COLO829 (cell line): ENCODE results near the gene MGAT4A.
"Not testable (repeated sequence)": the region's sequence is repeated elsewhere in the genome, so short reads cannot be mapped to it uniquely, and the experiment has no call there.

ENCODE experiments used
- DNase-seq: peaks from one replicate; pipeline ENCODE4 v3.0.0; 2012; ENCODE audit warnings: low spot score

Gene MGAT4A

GRCh38 chr2:98607104-98607503, 123.8 kb downstream of the MGAT4A start:
- no peak for DNase-seq

- DNase-seq, result no peak
Measured at GRCh38 chr2:98606431-98606830, 124.5 kb downstream of the MGAT4A start.

GRCh38 chr2:98605076-98605475, 125.9 kb downstream of the MGAT4A start:
- no peak for DNase-seq

- no peak for DNase-seq
Measured at GRCh38 chr2:98604547-98604946, 126.4 kb downstream of the MGAT4A start.

GRCh38 chr2:98601532-98602132, 129.3 kb downstream of the MGAT4A start:
- DNase-seq, result peak; percentile 29

GRCh38 chr2:98598781-98599428, 132.0 kb downstream of the MGAT4A start:
- DNase-seq, result no peak

GRCh38 chr2:98594665-98595064, 136.3 kb downstream of the MGAT4A start:
- DNase-seq, result not testable (repeated sequence)

GRCh38 chr2:98592565-98592964, 138.4 kb downstream of the MGAT4A start:
- DNase-seq, result no peak

- no peak for DNase-seq
Measured at GRCh38 chr2:98589489-98589888, 141.4 kb downstream of the MGAT4A start.

GRCh38 chr2:98588880-98589431, 142.0 kb downstream of the MGAT4A start:
- no peak for DNase-seq

GRCh38 chr2:98586551-98587140, 144.3 kb downstream of the MGAT4A start:
- DNase-seq, result no peak

GRCh38 chr2:98585386-98585785, 145.5 kb downstream of the MGAT4A start:
- no peak for DNase-seq

GRCh38 chr2:98583816-98584618, 146.9 kb downstream of the MGAT4A start:
- no peak for DNase-seq

- no peak for DNase-seq
Measured at GRCh38 chr2:98583276-98583675, 147.7 kb downstream of the MGAT4A start.

- DNase-seq, result no peak
Measured at GRCh38 chr2:98582523-98582922, 148.4 kb downstream of the MGAT4A start.

- DNase-seq, result no peak
Measured at GRCh38 chr2:98580656-98581284, 150.2 kb downstream of the MGAT4A start.

GRCh38 chr2:98579926-98580325, 151.0 kb downstream of the MGAT4A start:
- DNase-seq, result no peak

GRCh38 chr2:98578231-98578630, 152.7 kb downstream of the MGAT4A start:
- DNase-seq, result no peak

GRCh38 chr2:98577313-98577712, 153.6 kb downstream of the MGAT4A start:
- no peak for DNase-seq

- DNase-seq, result no peak
Measured at GRCh38 chr2:98576666-98577312, 154.1 kb downstream of the MGAT4A start.

GRCh38 chr2:98573426-98573825, 157.5 kb downstream of the MGAT4A start:
- DNase-seq, result no peak
